GM18511 (cell line): Measurements from ENCODE around the gene NAALADL1.
A peak's percentile ranks its signal among the peaks of the same experiment; 100 is the strongest.

Experiments
- ATAC-seq: cut with Tn5 transposase; IDR thresholded peaks from one replicate; pipeline ENCODE4 v1.9.1; 2021; ENCODE audit warnings: mild to moderate bottlenecking, moderate library complexity; ENCODE audit not compliant: unreplicated experiment

The NAALADL1 gene

GRCh38 chr11:65058419-65059054 is at the start of gene NAALADL1:
TSS of gene NAALADL1 (minus strand) at chr11:65058553. CDS start at chr11:65058521, 32 bp downstream.
- ATAC-seq = no peak

- no peak for ATAC-seq
These were observed 49.6 kb upstream of the NAALADL1 start for GRCh38 chr11:65107751-65108468.

- ATAC-seq = no peak
These were observed 48.7 kb upstream of the NAALADL1 start for GRCh38 chr11:65107078-65107477.

GRCh38 chr11:65104628-65105027 is 46.3 kb upstream of the NAALADL1 start:
- no peak for ATAC-seq

- no peak for ATAC-seq
These were observed 45.1 kb upstream of the NAALADL1 start for GRCh38 chr11:65103476-65103875.

- no peak for ATAC-seq
These were observed 44.1 kb upstream of the NAALADL1 start for GRCh38 chr11:65102142-65103095.

- ATAC-seq = no peak
These were observed 42.5 kb upstream of the NAALADL1 start for GRCh38 chr11:65100674-65101350.

GRCh38 chr11:65096926-65097325 is 38.6 kb upstream of the NAALADL1 start:
- ATAC-seq = no peak

- ATAC-seq = peak; percentile 91
These were observed 37.8 kb upstream of the NAALADL1 start, which contains the start of gene VPS51 for GRCh38 chr11:65095974-65096806. TSS of gene VPS51 (plus strand) at chr11:65096214. CDS start at chr11:65096251, 37 bp downstream.

- ATAC-seq = no peak
These were observed 37.1 kb upstream of the NAALADL1 start for GRCh38 chr11:65095427-65095826.

- ATAC-seq = no peak
These were observed 32.3 kb upstream of the NAALADL1 start for GRCh38 chr11:65090628-65091027.

GRCh38 chr11:65089621-65090020 is 31.3 kb upstream of the NAALADL1 start:
- no peak for ATAC-seq

- ATAC-seq = no peak
These were observed 29.5 kb upstream of the NAALADL1 start for GRCh38 chr11:65087827-65088226.

- no peak for ATAC-seq
These were observed 28.9 kb upstream of the NAALADL1 start for GRCh38 chr11:65087216-65087615.

GRCh38 chr11:65086809-65087208 is 28.5 kb upstream of the NAALADL1 start:
- ATAC-seq = no peak

- no peak for ATAC-seq
These were observed 27.1 kb upstream of the NAALADL1 start for GRCh38 chr11:65085446-65085845.

GRCh38 chr11:65084598-65085375 is 26.4 kb upstream of the NAALADL1 start:
- ATAC-seq = no peak

- ATAC-seq = peak; percentile 80
These were observed 25.7 kb upstream of the NAALADL1 start, which contains the start of the genes CDCA5 and ZFPL1 for GRCh38 chr11:65083834-65084597. TSS of gene CDCA5 (minus strand) at chr11:65084040. CDS start at chr11:65083978, 62 bp downstream. TSS of gene ZFPL1 (plus strand) at chr11:65084222. CDS start at chr11:65084699, 477 bp downstream.
